SU-DHL-6 (cell line): ENCODE measurements around the gene TLK1.

Experiments used
- H2AFZ ChIP-seq: fragments of 200-600 bp; sonication (generic); 2 replicates; pipeline ENCODE4 v1.6.1; 2014; ENCODE audit warnings: low read depth, mild to moderate bottlenecking, moderate library complexity, mixed read lengths, antibody characterized with exemption, low read length; ENCODE audit not compliant: severe bottlenecking
- H3F3A ChIP-seq: fragments of 200-600 bp; shearing (Covaris generic); 2 replicates; pipeline ENCODE4 v1.6.0; 2016; ENCODE audit warnings: antibody characterized with exemption, mild to moderate bottlenecking; ENCODE audit not compliant: insufficient read depth
- H3K27ac ChIP-seq: fragments of 200-600 bp; sonication (generic); 2 replicates; pipeline ENCODE4 v1.5.1; 2016; ENCODE audit warnings: low read depth, mild to moderate bottlenecking, low read length, moderate library complexity, mixed read lengths
- H3K27me3 ChIP-seq: fragments of 200-600 bp; sonication (generic), shearing (Covaris generic); 2 replicates; pipeline ENCODE4 v1.6.0; 2014; ENCODE audit warnings: mild to moderate bottlenecking, low read length
- H3K36me3 ChIP-seq: fragments of 200-600 bp; sonication (generic); 2 replicates; pipeline ENCODE4 v1.6.1; 2014; ENCODE audit warnings: mild to moderate bottlenecking, low read length, mixed read lengths
- H3K4me2 ChIP-seq: fragments of 300-600, 200-600 bp; shearing (Covaris generic), sonication (generic); 2 replicates; pipeline ENCODE4 v1.6.0; 2014; ENCODE audit warnings: low read length, low read depth, mild to moderate bottlenecking; ENCODE audit not compliant: poor library complexity, severe bottlenecking
- H3K4me3 ChIP-seq: fragments of 200-600 bp; sonication (generic); 2 replicates; pipeline ENCODE4 v1.5.1; 2014; ENCODE audit warnings: antibody characterized with exemption, low read length, mild to moderate bottlenecking, mixed read lengths; ENCODE audit not compliant: insufficient read depth, poor library complexity, severe bottlenecking
- H3K79me2 ChIP-seq: fragments of 200-600 bp; sonication (generic); 2 replicates; pipeline ENCODE4 v1.6.1; 2014; ENCODE audit warnings: mild to moderate bottlenecking, low read length, moderate library complexity; ENCODE audit not compliant: insufficient read depth
- H3K9ac ChIP-seq: fragments of 200-600 bp; sonication (generic); 2 replicates; pipeline ENCODE4 v1.7.0; 2014; ENCODE audit warnings: mild to moderate bottlenecking, low read length
- H3K9me2 ChIP-seq: fragments of 200-600 bp; sonication (generic); replicated peaks from 2 replicates; pipeline ENCODE4 v1.6.1; 2014; ENCODE audit warnings: low read length; ENCODE audit not compliant: insufficient read depth
- H3K9me3 ChIP-seq: fragments of 200-600 bp; sonication (generic); 2 replicates; pipeline ENCODE4 v1.6.1; 2014; ENCODE audit warnings: low read length, mixed read lengths; ENCODE audit not compliant: insufficient read depth
- H4K20me1 ChIP-seq: fragments of 200-600 bp; sonication (generic); 2 replicates; pipeline ENCODE4 v1.6.1; 2014; ENCODE audit warnings: low read depth, mild to moderate bottlenecking, antibody characterized with exemption, low read length, moderate library complexity, mixed read lengths
- CTCF ChIP-seq: fragments of 200-600 bp; sonication (generic); IDR thresholded peaks from one replicate; pipeline ENCODE4 v1.5.1; 2017; ENCODE audit warnings: antibody characterized with exemption, mild to moderate bottlenecking, low read length, moderate library complexity; ENCODE audit not compliant: insufficient read depth, poor library complexity, severe bottlenecking
- EZH2phosphoT487 ChIP-seq: fragments of 200-600 bp; sonication (generic), shearing (Covaris generic); conservative IDR thresholded peaks from 2 replicates; pipeline ENCODE4 v1.6.1; 2018; ENCODE audit warnings: mild to moderate bottlenecking, antibody characterized with exemption, low read length, moderate library complexity, mixed read lengths

The TLK1 gene

DNA sequence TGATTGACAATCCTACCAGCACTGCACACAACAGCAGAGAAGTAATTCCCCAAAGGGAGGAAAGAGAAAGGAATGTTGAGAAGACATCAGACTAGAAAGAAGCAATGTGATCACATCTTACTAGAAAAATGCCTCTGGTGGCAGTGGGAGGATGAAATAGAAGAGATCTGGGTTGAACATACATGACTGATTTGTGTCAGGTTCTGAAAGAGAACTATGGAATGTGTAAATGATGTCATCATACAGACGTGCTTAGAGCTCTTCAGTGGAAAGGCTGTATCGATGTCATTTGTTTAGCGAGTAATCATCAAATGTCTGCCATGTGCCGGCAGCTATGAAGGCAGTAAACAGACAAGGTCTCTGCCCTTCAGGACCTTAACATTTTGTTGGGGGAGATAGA lies 206.8 kb downstream of the TLK1 start:
- Histone ChIP-seq H3K36me3 (peaks cover 61% of the 10 kb centered on the region), H4K20me1 (no peaks in the 10 kb centered on the region), H3K9me2 (no peaks in the 10 kb centered on the region), H3F3A (peaks cover 6% of the 10 kb centered on the region; the same call in 1 of the 2 replicates), H3K9me3 (no peaks in the 10 kb centered on the region), H3K27me3 (no peaks in the 10 kb centered on the region), H3K79me2 (0 out of 2 replicates have a peak, but pooled peaks cover 7% of the 10 kb centered on the region), H3K4me3 (no peak overlapping the region), H3K27ac (no peak overlapping the region), H3K9ac (no peak overlapping the region), H2AFZ (no peak overlapping the region), H3K4me2 (no peak overlapping the region)
- TF ChIP-seq CTCF (no peak), EZH2phosphoT487 (no peak)

DNA sequence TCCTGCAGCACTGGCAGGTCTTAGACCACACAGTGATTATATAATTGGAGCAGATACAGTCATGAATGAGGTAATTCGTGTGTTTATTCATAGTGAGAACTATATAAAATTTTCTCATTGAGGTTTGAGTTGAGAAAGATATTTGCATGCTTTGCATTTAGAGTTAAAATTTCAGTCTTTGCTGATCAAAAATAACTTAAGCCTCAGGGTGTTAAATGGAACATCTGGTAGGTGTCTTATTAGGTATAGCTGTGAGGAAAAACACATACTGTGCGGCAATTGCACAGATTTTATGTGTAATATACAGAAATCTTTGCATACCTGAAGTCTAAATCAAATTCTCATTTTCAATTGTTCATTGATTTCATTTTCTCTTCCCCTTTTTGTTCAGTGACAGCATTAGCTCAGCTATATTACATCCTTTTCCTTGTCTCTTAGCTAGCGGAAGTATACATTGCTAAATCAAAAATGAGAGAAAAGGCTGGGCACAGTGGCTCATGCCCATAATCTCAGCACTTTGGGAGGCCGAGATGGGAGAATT lies 210.4 kb downstream of the TLK1 start:
- no peaks in the 10 kb centered on the region for H3K9me2 ChIP-seq
- no peak overlapping the region for H2AFZ ChIP-seq
- no peak for TF ChIP-seq EZH2phosphoT487
- no peak for TF ChIP-seq CTCF
- peaks cover 6% of the 10 kb centered on the region; the same call in 1 of the 2 replicates for H3F3A ChIP-seq
- H3K9ac ChIP-seq = no peak overlapping the region
- H3K4me3 ChIP-seq = no peak overlapping the region
- H3K4me2 ChIP-seq = no peak overlapping the region
- no peaks in the 10 kb centered on the region for H3K9me3 ChIP-seq
- no peak overlapping the region for H3K27ac ChIP-seq
- H3K79me2 ChIP-seq = peaks cover 39% of the 10 kb centered on the region
- peaks cover 3% of the 10 kb centered on the region; the same call in 1 of the 2 replicates for H4K20me1 ChIP-seq
- no peaks in the 10 kb centered on the region for H3K27me3 ChIP-seq
- peaks cover 56% of the 10 kb centered on the region for H3K36me3 ChIP-seq

DNA sequence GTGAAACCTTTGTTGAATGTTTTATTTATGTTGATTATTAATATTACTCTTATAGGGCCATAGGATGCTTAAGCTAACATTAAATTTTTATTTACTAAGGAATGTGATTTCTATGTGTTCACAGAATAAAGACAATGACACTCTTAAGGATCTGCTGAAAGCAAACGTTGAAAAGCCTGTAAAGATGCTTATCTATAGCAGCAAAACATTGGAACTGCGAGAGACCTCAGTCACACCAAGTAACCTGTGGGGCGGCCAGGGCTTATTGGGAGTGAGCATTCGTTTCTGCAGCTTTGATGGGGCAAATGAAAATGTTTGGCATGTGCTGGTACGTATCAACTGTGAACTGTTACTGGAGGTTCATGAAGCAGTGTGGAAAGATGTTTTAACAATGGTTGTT lies 211.3 kb downstream of the TLK1 start:
- Histone ChIP-seq H4K20me1 (peaks cover 9% of the 10 kb centered on the region; the same call in 1 of the 2 replicates), H3K27me3 (no peaks in the 10 kb centered on the region), H3K79me2 (peaks cover 48% of the 10 kb centered on the region), H3K36me3 (peaks cover 53% of the 10 kb centered on the region), H3F3A (peaks cover 6% of the 10 kb centered on the region; the same call in 1 of the 2 replicates), H3K9me2 (no peaks in the 10 kb centered on the region), H3K4me2 (no peak overlapping the region), H3K27ac (no peak overlapping the region), H2AFZ (no peak overlapping the region), H3K4me3 (no peak overlapping the region), H3K9me3 (no peaks in the 10 kb centered on the region), H3K9ac (no peak overlapping the region)
- TF ChIP-seq CTCF (no peak), EZH2phosphoT487 (no peak)
